Ovary (tissue), 3 donors: ENCODE results near the gene CHRND.

ENCODE experiments used
- CTCF ChIP-seq, 3 donors: fragments of 450-650 bp in 2 of 3; fragments of 200-600 bp in 1 of 3; IDR thresholded peaks; one replicate each; pipeline versions ENCODE4 v1.5.1 to v1.8.0; 2016 to 2022; ENCODE audit warnings: antibody characterized with exemption in 3 of 3, mild to moderate bottlenecking in 1 of 3
- EP300 ChIP-seq: sonication (generic); formaldehyde crosslinking; IDR thresholded peaks from one replicate; pipeline ENCODE4 v1.6.1; 2017; ENCODE audit warnings: antibody characterized with exemption
- POLR2A ChIP-seq: fragments of 450-650 bp; IDR thresholded peaks from one replicate; pipeline ENCODE4 v1.6.1; 2017; ENCODE audit warnings: antibody characterized with exemption, mild to moderate bottlenecking, moderate library complexity
- donor health status: DM: no; HTN: no; CAD: no.

GRCh38 chr2:232501794-232502390, 24.1 kb upstream of the CHRND start:
- TF ChIP-seq CTCF (IDR thresholded peaks at IDR 0.05) (no peak), POLR2A (no peak), EP300 (no peak)
